Measurements from ENCODE around the gene AREG. TPM values are rescaled to one million over a fixed set of nuclear protein-coding genes. Genes with fewer than 3 reads are reported as not detected.

The AREG gene
- total RNA-seq, 4 donors from 2014 or later: 16.6 to 51.4 (median 36.3) TPM

- H3K4me1 ChIP-seq: peaks cover 0 to 44% (median 3%) of the 10 kb centered on the region in 3 donors
- WGBS, 2 donors: 91 to 98% methylated on average over 3 of the region's 3 CpGs
- TF ChIP-seq, protein P1, sequence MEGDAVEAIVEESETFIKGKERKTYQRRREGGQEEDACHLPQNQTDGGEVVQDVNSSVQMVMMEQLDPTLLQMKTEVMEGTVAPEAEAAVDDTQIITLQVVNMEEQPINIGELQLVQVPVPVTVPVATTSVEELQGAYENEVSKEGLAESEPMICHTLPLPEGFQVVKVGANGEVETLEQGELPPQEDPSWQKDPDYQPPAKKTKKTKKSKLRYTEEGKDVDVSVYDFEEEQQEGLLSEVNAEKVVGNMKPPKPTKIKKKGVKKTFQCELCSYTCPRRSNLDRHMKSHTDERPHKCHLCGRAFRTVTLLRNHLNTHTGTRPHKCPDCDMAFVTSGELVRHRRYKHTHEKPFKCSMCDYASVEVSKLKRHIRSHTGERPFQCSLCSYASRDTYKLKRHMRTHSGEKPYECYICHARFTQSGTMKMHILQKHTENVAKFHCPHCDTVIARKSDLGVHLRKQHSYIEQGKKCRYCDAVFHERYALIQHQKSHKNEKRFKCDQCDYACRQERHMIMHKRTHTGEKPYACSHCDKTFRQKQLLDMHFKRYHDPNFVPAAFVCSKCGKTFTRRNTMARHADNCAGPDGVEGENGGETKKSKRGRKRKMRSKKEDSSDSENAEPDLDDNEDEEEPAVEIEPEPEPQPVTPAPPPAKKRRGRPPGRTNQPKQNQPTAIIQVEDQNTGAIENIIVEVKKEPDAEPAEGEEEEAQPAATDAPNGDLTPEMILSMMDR (IDR thresholded peaks at IDR 0.05): no peak
- no peak for TF ChIP-seq POLR2A (IDR thresholded peaks at IDR 0.05)
- no peaks in the 10 kb centered on the region for H3K36me3 ChIP-seq
- no peak for DNase-seq
- H3K27ac ChIP-seq: no peak overlapping the region
- no peaks in the 10 kb centered on the region for H3K9me3 ChIP-seq
- intact Hi-C loops (cut with DNase I): no loop called here
- H3K4me3 ChIP-seq: no peak overlapping the region
- no peaks in the 10 kb centered on the region for H3K27me3 ChIP-seq
Observed at GRCh38 chr4:74481891-74482609, 37.1 kb downstream of the AREG start.

DNA sequence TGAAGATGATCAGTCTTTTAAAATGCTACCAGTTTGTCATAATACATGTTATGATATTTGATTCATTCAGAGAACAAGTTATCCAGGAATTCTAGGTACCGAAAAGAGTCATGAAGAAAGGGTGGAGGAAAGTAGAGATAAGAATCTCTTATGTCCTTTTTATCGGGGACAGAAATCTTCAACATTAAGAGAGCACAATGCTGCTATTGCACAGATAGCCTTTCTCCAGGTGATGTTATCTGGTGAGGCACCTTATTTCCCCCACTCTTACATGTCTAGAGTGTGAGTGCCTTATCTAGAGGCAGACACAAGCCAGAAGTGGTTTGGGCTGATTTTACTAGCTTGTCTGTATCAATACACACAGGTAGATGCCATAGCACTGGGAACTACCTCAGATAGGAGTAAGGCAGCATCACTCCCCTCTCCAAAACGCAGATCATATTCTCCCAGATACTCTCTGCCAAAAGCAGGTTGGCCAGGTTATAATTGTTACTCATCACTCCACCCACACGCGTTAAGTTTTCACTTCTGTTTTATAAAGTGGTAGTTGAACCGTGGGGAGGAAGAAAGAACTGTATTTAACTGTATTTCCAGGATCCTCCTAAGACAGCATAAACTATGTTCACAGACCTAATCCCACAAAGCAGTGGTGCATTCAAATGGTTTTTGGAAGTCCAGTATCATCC lies 38.4 kb downstream of the AREG start:
- no peak for DNase-seq
- peak overlapping the region in 2 of 4 donors; percentile 24 to 63 for H3K27ac ChIP-seq
- no peaks in the 10 kb centered on the region for H3K9me3 ChIP-seq
- H3K4me3 ChIP-seq: no peak overlapping the region
- intact Hi-C loops (cut with DNase I): no loop called here
- 53 to 54% methylated on average over 6 of the region's 6 CpGs for WGBS, 2 donors
- no peak for TF ChIP-seq POLR2A (IDR thresholded peaks at IDR 0.05)
- TF ChIP-seq, protein P1 (IDR thresholded peaks at IDR 0.05): no peak
- peaks cover 0 to 54% (median 3%) of the 10 kb centered on the region in 3 donors for H3K4me1 ChIP-seq
- no peaks in the 10 kb centered on the region for H3K27me3 ChIP-seq
- H3K36me3 ChIP-seq: no peaks in the 10 kb centered on the region

- TF ChIP-seq, protein P1 (IDR thresholded peaks at IDR 0.05): no peak
- TF ChIP-seq POLR2A (IDR thresholded peaks at IDR 0.05): no peak
- Histone ChIP-seq H3K4me1 (peaks cover 0 to 29% (median 0%) of the 10 kb centered on the region in 3 donors), H3K27ac (no peak overlapping the region), H3K9me3 (no peaks in the 10 kb centered on the region), H3K4me3 (no peak overlapping the region), H3K27me3 (no peaks in the 10 kb centered on the region), H3K36me3 (no peaks in the 10 kb centered on the region)
- 84 to 94% methylated on average over 2 of the region's 2 CpGs for WGBS, 2 donors
- DNase-seq: no peak
- intact Hi-C loops (cut with DNase I): no loop called here
Observed at GRCh38 chr4:74486905-74487304, 42.0 kb downstream of the AREG start.

GRCh38 chr4:74487771-74488170 lies 42.8 kb downstream of the AREG start:
- H3K27ac ChIP-seq: no peak overlapping the region
- no peaks in the 10 kb centered on the region for H3K36me3 ChIP-seq
- no peak overlapping the region for H3K4me3 ChIP-seq
- no peaks in the 10 kb centered on the region for H3K27me3 ChIP-seq
- TF ChIP-seq POLR2A (IDR thresholded peaks at IDR 0.05): no peak
- TF ChIP-seq, protein P1 (IDR thresholded peaks at IDR 0.05): no peak
- H3K4me1 ChIP-seq: peaks cover 0 to 28% (median 0%) of the 10 kb centered on the region in 3 donors
- WGBS, 2 donors: 33 to 46% methylated on average over 1 of the region's 1 CpG
- DNase-seq: no peak
- no peaks in the 10 kb centered on the region for H3K9me3 ChIP-seq
- intact Hi-C loops (cut with DNase I): no loop called here

GRCh38 chr4:74490736-74491135 lies 45.8 kb downstream of the AREG start:
- Histone ChIP-seq H3K9me3 (no peaks in the 10 kb centered on the region), H3K27me3 (no peaks in the 10 kb centered on the region), H3K4me3 (no peak overlapping the region), H3K36me3 (no peaks in the 10 kb centered on the region), H3K4me1 (peaks cover 0 to 14% (median 0%) of the 10 kb centered on the region in 3 donors), H3K27ac (no peak overlapping the region)
- TF ChIP-seq, protein P1 (IDR thresholded peaks at IDR 0.05): no peak
- no peak for TF ChIP-seq POLR2A (IDR thresholded peaks at IDR 0.05)
- 35 to 46% methylated on average over 1 of the region's 1 CpG for WGBS, 2 donors
- no peak for DNase-seq
- intact Hi-C loops (cut with DNase I): no loop called here
